ENCODE data around the gene ALKBH7. TPM values are rescaled to one million over a fixed set of nuclear protein-coding genes. Genes with fewer than 3 reads are reported as not detected.
"Not testable (repeated sequence)": the region's sequence is repeated elsewhere in the genome, so short reads cannot be mapped to it uniquely, and the experiment has no call there.

Gene ALKBH7
- total RNA-seq, 1 donor from 2014 or later, result 68.8 TPM

DNA sequence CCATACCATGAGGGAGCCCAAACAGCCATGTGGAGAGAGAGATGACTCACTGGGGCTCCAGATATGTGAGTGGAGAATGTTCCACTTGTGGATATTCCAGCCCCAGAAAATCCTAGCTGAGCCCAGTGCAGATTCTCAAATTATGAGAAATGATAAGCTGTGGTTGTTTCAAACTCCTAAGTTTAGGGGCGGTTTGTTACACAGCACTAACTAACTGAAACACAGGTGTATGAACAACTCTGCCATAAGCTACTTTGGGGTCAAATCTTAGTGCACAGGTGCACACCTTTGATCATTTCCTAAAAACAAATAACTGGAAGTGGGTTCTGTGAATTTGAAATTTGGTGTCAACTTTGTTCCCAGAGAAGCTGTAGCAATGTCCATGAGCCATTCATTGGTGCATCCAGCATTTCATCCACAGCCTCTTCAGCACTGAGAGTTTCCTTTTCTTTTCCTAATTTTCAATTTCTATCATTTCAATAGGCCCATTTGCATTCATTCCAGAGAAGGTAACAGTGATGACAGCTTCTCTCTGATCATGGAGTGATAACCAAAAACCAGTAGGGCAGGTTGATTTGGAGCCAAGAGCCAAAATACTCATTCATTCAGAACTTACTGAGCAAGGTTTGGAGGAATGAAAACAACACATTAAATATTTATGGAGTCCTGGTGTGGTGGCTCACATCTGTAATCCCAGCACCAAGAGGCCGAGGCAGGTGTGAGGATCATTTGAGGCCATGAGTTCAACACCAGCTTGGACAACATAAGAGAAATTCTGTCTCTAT is 20.0 kb upstream of the ALKBH7 start:
- Mint-ChIP-seq H3K9me3 (no peaks in the 10 kb centered on the region), H3K4me1 (no peaks in the 10 kb centered on the region), H3K36me3 (ENCODE audit: low read depth) (no peaks in the 10 kb centered on the region), H3K27me3 (ENCODE audit: low read depth) (peaks cover 15% of the 10 kb centered on the region), H3K27ac (ENCODE audit: unreplicated experiment) (no peak overlapping the region), H3K4me3 (no peak overlapping the region)
- TF ChIP-seq, protein P1, sequence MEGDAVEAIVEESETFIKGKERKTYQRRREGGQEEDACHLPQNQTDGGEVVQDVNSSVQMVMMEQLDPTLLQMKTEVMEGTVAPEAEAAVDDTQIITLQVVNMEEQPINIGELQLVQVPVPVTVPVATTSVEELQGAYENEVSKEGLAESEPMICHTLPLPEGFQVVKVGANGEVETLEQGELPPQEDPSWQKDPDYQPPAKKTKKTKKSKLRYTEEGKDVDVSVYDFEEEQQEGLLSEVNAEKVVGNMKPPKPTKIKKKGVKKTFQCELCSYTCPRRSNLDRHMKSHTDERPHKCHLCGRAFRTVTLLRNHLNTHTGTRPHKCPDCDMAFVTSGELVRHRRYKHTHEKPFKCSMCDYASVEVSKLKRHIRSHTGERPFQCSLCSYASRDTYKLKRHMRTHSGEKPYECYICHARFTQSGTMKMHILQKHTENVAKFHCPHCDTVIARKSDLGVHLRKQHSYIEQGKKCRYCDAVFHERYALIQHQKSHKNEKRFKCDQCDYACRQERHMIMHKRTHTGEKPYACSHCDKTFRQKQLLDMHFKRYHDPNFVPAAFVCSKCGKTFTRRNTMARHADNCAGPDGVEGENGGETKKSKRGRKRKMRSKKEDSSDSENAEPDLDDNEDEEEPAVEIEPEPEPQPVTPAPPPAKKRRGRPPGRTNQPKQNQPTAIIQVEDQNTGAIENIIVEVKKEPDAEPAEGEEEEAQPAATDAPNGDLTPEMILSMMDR (conservative IDR thresholded peaks at IDR 0.05), result no peak
- DNase-seq (ENCODE audit: low read depth, low spot score), result no peak

DNA sequence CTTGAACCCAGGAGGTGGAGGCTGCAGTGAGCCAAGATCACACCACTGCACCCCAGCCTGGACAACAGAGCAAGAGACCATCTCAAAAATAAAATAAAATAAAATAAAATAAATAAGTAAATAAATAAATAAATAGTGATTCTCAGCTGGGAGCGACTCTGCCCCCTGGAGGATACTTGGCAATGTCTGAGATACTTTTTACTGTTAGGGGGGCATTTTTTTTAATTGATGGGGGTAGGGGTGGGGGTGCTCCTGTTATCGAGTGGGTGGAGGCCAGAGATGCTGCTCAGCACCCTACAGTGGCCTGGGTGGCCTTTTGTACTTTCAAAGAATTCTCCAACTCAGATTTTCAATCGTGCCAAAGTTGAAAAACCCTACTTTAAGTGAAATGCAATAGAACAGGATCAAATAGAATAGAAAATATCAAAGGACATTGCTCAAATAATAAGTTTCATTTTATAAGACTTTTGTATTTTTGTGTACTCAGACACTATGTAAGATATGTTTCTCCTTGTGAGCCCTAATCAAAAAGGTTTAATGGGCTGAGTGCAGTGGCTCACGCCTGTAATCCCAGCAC is 18.4 kb upstream of the ALKBH7 start:
- no peak overlapping the region for H3K4me3 Mint-ChIP-seq

DNA sequence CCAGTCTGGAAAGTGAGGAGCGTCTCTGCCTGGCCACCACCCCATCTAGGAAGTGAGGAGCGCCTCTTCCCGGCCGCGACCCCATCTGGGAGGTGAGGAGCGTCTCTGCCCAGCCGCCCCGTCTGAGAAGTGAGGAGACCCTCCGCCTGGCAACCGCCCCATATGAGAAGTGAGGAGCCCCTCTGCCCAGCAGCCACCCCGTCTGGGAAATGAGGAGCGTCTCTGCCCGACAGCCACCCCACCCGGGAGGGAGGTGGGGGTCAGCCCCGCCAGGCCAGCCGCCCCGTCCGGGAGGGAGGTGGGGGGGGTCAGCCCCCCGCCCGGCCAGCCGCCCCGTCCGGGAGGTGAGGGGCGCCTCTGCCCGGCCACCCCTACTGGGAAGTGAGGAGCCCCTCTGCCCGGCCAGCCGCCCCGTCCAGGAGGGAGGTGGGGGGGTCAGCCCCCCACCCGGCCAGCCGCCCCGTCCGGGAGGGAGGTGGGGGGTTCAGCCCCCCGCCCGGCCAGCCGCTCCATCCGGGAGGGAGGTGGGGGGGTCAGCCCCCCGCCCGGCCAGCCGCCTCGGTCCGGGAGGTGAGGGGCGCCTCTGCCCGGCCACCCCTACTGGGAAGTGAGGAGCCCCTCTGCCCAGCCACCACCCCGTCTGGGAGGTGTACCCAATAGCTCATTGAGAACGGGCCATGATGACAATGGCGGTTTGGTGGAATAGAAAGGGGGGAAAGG is 17.1 kb upstream of the ALKBH7 start:
- H3K4me1 Mint-ChIP-seq; H3K27ac Mint-ChIP-seq (ENCODE audit: unreplicated experiment); H3K27me3 Mint-ChIP-seq (ENCODE audit: low read depth); H3K36me3 Mint-ChIP-seq (ENCODE audit: low read depth); H3K4me3 Mint-ChIP-seq; H3K9me3 Mint-ChIP-seq; DNase-seq (ENCODE audit: low read depth, low spot score): not testable (repeated sequence)

More for the DNA sequence above, 18.4 kb upstream of the ALKBH7 start:
- no peaks in the 10 kb centered on the region for H3K9me3 Mint-ChIP-seq
- H3K4me1 Mint-ChIP-seq, result no peaks in the 10 kb centered on the region
- H3K27ac Mint-ChIP-seq (ENCODE audit: unreplicated experiment), result no peak overlapping the region
- DNase-seq (ENCODE audit: low read depth, low spot score), result no peak
- TF ChIP-seq, protein P1 (conservative IDR thresholded peaks at IDR 0.05), result peak; percentile 59
- H3K36me3 Mint-ChIP-seq (ENCODE audit: low read depth), result no peaks in the 10 kb centered on the region
- peaks cover 4% of the 10 kb centered on the region for H3K27me3 Mint-ChIP-seq (ENCODE audit: low read depth)

DNA sequence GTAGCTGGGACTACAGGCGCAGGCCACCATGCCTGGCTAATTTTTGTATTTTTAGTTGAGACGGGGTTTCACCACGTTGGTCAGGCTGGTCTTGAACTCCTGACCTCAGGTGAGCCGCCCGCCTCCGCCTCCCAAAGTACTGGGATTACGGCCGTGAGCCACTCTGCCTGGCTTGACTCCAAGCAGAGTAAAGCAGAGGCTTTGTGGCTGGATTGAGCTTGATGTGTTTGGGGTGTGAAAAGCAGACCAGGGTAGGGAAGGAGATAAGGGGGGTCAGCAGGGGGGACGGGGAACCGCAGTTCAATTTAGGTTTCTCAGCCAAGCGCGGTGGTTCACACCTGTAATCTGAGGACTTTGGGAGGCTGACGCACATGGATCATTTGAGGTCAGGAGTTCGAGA is 15.4 kb upstream of the ALKBH7 start:
- Mint-ChIP-seq H3K36me3 (ENCODE audit: low read depth) (no peaks in the 10 kb centered on the region), H3K4me1 (peaks cover under 1% of the 10 kb centered on the region), H3K4me3 (no peak overlapping the region), H3K9me3 (no peaks in the 10 kb centered on the region), H3K27me3 (ENCODE audit: low read depth) (no peaks in the 10 kb centered on the region), H3K27ac (ENCODE audit: unreplicated experiment) (no peak overlapping the region)
- DNase-seq (ENCODE audit: low read depth, low spot score), result no peak
- TF ChIP-seq, protein P1 (conservative IDR thresholded peaks at IDR 0.05), result no peak

DNA sequence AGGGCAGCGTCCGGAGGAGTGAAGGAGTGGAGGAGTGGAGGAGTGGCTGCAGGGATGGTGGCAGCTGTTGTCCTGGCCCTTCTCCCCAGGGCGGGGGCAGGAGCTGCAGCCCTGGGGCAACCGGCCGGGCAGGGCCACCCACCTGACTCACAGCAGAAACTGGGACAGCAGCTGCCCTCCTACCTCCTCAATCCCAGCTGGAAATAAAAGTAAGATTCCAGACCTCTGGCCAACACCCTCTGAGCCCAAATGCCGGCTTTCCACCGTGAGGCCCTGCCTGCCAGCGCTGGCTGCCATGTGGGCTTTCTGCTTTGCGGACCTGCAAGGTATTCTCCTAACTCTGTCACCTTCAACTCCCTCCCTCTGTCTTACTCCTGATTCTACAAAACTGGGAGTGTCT is 14.6 kb upstream of the ALKBH7 start:
- peak overlapping the region; percentile 27 for H3K4me3 Mint-ChIP-seq
- H3K27ac Mint-ChIP-seq (ENCODE audit: unreplicated experiment), result no peak overlapping the region
- TF ChIP-seq, protein P1 (conservative IDR thresholded peaks at IDR 0.05), result no peak
- H3K4me1 Mint-ChIP-seq, result peaks cover 7% of the 10 kb centered on the region
- DNase-seq (ENCODE audit: low read depth, low spot score), result no peak
- H3K9me3 Mint-ChIP-seq, result no peaks in the 10 kb centered on the region
- H3K36me3 Mint-ChIP-seq (ENCODE audit: low read depth), result no peaks in the 10 kb centered on the region
- no peaks in the 10 kb centered on the region for H3K27me3 Mint-ChIP-seq (ENCODE audit: low read depth)

All from neural crest cell (in vitro differentiated cells).